Left renal pelvis (tissue), 4 donors: ENCODE data around the gene RFC3. TPM values are rescaled to one million over a fixed set of nuclear protein-coding genes. Genes with fewer than 3 reads are reported as not detected.
"Not testable (repeated sequence)": the region's sequence is repeated elsewhere in the genome, so short reads cannot be mapped to it uniquely, and the experiment has no call there.

Experiments used
- DNase-seq, 4 donors: peaks; one replicate each; pipeline ENCODE4 v3.0.0-alpha.2; 2013; ENCODE audit warnings: low read depth in 4 of 4, low spot score in 3 of 4
- polyA plus RNA-seq, 4 donors: library from polyadenylated mRNA; unstranded; fragments of 120-200 nt; gene quantifications; one replicate each; pipeline ENCODE4 v1.2.1, GENCODE V29; 2013; ENCODE audit not compliant: insufficient read length in 4 of 4

RFC3 gene
- polyA plus RNA-seq, 4 donors: 22.4 to 33.6 (median 25.0) TPM

DNA sequence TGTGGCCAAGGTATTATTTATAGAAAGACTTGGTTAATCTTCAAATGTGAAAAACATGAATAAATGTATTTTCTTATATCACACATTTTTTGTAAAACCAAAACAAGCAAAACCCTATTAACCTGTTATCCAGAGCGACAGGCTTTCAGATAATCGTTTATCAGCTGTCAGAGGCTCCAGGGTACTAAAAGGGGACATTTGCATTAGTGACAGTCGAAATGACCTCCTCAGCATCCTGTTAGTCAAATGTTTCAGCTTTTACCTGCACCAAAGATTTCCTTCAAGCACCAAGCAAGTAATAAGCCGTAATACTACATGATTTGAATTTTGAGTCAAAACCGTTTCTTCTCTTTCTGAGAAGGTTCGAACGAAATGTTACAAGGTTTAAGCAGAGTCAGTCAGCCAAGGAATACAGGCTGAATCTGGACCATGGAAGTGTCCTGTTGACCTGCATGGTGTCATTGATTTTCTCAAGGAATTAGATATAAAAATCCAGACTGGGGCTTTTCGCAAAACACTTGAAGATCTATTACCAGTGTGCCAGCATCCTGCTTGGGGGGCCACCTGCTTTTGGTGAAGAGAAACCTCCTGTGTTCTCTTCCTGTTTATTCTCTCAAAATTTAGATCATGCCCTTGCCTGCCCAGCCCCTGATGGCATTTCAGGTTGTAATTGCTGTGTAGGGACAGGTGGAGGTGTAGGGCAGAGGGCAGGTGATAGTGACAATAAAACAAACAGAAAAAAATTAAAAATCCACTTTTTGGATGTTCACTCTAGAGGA is 11.3 kb upstream of the RFC3 start:
- DNase-seq: no peak

DNA sequence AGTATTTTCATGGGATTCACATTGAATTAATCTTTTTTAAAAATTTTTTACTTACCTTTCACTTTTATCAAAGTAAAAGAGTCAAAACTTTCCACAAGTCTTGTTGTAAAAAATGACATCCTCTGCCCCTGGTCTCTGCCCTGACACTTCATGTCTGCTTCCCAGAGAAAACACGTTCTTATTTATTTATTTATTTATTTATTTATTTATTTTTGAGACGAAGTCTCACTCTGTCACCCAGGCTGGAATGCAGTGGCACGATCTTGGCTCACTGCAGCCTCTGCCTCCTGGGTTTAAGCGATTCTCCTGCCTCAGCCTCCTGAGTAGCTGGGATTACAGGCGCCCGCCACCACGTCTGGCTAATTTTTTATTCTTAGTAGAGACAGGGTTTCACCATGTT is 5.1 kb upstream of the RFC3 start:
- DNase-seq: not testable (repeated sequence)

DNA sequence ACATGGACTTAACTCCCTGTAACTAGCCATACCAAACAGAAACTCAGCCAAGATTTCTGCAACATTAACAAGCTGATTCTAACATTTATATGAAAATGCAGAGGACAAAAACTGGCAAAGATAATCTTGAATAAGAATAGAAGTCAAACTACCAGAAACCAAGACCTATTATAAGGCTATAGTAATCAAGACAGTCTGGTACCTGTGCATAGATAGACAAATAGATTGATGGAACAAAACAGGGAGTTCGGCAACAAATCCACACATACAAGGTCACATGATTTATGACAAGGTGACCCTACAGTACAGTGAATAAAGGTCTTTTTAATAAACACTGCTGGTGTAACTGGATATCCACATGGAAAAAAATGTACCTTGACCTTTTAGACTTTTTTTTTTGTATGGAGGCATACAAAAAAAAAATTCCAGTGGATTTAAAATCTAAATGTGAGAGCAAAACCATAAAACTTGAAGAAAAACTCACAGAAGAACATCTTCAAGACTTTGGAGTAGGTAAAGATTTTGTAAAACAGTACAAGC is 2.9 kb upstream of the RFC3 start:
- no peak for DNase-seq

DNA sequence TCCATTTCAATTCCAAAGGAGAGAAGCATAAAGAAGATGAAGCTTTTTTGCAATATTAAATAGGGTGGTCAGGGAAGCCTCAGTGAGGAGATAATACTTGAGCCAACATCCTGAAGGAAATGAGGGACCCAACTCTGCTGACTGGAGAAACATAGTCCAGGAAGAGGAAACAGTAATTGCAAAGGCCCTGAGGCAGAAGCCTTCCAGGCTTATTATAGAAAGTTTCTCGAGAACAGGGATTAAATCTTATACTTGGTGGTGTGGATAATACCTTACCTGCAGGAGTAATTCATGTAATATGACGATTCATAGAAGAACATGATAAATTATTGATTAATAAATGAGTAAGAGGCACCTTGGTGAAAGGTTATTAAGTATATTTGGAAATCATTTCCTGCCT is 1.0 kb upstream of the RFC3 start:
- no peak for DNase-seq

DNA sequence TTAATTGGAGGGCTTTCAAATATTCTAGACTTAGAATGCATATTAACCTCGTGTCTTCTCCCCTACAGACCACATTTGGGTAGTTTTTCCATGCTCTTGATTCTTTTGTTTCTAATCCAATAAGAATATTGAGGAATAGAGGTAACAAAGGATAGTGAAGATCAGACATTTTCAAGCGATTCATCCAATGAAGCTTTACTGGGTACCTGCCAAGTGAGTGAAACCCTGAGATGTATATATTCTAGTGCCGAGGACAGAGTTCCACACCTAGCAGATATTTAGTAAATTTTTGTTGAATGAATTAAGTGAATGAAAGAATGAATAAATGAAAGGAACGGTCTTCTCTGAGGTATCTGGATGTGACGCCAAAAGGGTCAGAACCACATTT is 442 bp upstream of the RFC3 start:
- DNase-seq: no peak

DNA sequence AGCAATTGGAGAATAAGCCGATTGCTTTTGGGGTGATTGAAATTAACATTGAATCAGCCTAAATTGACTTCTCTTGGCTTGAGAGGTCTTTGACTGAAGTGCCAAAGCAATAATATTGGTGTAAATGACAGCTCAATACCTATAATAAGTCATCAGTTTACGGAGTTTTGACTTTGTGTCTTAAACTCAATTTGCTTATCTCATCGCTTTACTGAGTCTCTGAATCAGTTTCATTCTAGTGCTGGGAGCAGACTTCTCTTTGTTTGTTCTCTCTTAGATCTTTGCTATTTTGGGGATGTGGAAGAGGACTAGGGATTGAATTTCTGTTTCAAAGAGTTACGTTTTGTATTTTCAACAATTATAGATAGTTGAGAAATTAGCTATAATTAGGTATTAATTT is 7.1 kb downstream of the RFC3 start:
- no peak for DNase-seq

DNA sequence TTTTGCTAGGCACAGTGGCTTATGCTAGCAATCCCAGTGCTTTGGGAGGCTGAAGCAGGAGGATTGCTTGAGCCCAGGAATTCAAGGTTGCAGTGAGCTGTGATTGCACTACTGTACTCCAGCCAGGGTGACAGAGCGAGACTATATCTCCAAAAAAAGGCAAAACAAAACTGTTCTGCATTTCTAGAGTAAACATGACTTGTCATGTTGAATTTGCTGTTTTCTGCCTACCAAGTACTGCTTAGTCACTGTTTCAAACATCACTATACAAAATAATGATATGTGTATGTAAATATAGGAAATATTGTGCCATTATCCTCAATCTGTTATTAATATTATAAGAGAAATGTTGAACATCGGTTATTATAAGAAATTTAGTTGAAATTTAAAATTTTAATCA is 9.2 kb downstream of the RFC3 start:
- no peak for DNase-seq

DNA sequence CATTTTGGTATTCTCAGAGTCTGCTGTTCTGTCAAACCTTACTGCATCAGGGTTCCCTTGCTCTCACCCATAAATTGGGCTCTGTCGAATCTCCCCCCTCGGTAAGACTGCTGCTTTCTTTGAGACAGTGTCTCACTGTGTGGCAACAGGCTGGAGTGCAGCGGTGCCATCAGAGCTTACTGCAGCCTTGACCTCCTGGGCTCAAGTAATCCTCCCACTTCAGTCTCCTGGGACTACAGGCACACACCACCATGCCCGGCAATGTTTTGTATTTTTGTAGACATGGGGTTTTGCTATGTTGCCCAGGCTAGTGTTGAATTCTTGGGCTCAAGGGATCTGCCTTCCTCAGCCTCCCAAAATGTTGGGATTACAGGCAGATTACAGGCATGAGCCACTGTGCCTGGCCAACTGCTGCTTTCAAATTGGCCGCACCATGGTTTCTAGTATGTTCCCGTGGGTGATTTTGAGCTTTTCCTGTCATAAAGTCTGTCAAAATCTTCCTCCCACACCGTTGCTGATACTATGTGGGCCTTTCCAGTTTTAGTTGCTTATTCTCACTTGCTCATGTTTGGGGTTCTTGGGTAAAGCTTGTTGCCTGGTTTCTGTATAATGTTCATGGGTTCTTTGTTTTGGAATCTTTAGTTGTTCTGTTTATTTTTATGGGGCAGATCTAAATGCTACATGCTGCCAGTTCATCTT is 10.6 kb downstream of the RFC3 start:
- DNase-seq: no peak

DNA sequence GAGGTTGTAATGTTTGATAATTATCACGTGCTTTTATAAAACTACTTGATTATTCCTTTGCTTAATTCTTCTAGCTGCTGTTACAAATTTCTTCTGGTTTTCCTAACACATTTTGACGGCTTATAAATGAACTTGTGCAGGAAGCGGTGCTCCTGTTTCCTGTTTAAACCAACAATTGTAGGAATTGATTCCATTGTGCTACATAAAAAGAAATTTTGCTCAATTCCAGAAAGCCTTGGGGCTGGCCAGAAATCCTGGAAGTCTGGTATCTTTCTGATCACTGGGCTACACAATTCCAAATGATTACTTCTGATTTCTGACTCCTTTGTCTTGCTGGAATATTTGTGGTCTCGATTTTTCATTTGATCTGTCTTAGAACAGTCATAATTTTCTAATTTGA is 14.9 kb downstream of the RFC3 start:
- DNase-seq: no peak

DNA sequence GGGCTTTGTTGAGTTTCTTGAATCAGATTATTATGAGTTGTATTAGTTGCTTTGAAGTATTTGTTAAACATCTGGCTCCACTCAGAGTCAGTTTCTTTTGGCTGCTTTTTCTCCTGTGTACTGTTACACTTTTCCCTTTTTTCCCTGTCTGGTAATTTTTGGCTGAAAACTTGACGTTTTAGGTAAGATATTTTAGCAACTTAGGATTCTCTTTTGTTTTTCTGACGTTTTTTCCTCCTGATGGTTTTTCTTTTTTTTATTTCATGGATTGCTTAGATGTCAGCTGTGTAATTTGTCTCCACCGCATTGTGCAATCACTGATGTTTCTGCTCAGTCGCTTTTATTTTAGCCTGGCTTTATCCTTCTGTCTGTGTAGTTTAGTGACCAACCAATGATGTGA is 20.7 kb downstream of the RFC3 start:
- DNase-seq: no peak

DNA sequence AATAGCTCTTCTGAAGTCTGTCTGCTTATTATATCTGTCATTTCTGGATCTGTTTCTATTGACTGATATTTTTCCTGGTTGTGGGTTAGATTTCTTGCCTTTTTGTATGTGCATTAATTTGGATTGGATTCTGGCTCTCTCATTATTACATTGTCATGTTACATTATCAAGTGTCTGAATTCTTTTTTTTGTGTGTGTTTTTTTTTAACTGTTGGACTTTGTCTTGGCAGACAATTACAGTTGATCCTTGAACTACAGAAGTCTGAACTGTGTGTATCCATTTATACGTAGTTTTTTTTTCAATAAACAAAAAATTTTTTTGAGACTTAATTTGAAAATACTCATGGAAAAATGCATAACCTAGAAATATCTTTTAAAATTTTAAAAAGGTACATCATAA is 22.5 kb downstream of the RFC3 start:
- no peak for DNase-seq

DNA sequence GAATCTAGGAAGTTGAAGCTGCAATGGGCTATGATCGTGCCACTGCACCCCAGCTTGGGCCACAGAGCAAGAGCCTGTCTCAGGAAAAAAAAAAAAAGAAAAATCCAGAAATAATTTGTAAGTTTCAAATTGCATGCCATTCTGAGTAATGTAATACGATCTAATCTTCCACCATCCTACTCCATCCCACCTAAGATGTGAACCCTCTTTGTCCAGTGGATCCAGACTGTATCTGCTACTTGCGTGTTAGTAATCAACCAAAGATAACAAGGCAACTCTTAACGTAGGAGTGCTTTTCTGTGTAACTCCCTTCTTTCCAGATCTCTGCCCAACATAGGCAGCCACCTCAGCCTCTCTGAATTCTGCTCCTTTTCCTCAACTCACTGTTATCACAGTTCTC is 24.3 kb downstream of the RFC3 start:
- DNase-seq: no peak

DNA sequence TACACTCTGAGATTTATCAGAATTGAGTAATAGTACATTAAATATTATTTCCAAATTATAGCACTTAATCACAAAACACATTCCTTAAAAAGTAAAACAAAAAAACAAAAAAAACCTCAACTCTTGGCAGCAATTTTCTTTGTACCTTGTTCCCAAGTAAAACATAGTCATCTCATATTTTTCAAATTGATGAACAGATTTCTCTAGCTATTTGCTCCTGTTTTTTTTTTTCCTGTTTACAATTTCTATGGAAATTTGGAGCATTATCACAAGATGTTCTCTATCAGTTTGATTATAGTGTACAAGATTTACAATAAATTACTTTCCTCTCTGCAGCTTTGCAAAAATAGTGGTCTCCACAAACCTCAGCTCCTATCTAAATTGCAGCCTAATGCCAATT is 25.0 kb downstream of the RFC3 start:
- DNase-seq: no peak

DNA sequence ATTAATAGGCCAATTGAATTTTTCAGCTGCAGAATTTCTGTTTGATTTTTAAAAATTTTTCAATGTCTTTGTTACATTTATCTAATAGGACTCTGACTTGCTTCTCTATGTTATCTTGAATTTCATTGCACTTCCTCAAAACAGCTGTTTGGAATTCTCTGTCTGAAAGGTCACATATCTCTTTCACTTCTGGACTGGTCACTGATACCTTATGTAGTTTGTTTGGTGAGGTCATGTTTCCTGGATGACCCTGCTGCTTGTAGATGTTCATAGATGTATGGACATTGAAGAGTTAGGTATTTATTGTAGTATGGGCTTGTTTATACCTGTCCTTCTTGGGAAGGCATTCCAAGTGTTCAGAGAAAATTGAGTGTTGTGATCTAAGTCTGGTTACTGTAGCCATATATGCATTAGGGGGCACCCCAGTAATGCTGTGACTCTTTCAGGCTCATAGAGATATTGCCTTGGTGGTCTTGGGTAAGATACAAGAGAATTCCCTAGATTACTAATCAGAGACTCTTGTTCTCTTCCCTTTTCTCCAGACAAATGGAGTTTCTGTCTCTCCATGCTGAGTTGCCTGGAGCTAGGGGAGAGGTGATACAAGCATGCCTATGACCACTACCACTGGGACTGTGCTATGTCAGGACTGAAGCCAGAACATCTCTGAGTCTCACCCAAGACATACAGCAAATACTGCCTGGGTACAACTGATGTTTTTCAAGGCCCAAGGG is 27.8 kb downstream of the RFC3 start:
- no peak for DNase-seq

DNA sequence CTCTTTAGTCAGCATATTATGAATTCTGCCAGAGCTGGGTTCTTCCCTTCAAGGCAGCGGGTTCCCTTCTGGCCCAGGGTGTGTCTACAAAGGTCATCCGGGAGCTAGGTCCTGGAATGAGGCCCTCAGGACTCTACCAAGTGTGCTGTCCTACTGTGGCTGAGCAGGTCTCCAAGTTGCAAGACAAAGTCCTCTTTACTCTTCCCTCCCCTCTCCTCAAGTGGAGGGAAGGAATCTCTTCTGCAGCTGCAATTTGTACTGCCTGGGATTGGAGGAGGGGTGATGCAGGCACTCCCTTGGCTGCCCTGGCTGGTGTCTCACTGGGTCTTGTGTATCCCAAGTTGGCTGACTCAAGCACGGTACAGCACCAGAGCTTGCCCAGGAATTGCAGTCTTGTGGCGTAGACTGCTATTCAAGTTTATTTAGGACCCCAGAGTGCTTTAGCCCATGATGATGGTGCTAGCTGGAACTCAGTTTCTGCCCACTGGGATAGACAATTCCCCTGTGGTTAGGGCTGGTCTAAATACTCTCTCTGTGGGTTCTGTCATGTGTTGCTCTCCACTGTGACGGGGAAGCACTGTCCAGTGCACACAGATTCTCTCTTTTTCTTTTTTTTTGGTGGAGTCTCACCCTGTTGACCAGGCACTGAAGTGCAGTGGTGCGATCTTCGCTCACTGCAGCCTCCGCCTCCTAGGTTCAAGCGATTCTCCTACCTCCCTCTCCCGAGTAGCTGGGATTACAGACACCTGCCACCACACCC is 28.5 kb downstream of the RFC3 start:
- no peak for DNase-seq

DNA sequence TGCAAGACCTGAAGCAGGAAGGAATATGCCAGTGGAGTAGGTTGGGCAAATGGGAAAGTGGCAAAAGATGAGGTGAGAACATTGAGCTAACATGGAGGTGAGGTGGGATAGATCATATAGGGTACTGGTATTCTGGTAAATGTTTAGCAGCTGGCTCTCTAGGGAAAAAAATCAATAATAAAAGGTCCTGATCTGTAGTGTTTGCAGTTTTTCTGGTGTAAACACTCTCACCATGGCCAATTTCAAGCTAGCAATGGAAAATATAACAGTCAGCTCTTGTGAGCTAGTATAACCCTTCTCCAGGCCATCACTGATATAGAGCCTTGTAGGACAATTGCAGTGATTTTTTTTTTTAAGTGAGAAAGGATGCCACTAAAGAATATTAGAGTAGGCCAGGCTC is 31.3 kb downstream of the RFC3 start:
- no peak for DNase-seq

DNA sequence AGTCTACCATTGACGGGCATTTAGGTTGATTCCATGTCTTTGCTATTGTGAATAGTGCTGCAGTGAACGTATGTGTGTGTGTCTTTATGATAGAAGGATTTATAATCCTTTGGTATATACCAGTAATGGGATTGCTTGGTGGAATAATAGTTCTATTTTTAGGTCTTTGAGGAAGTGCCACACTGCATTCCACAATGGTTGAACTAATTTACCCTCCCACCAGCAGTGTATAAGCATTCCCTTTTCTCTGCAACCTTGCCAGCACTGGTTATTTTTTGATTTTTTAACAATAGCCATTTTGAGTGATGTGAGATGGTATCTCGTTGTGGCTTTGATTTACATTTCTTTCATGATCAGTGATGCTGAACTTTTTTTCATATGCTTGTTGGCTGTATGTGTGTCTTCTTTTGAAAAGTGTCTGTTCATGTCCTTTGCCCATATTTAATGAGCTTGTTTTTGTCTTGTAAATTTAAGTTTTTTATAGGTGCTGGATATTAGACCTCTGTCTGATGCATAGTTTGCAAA is 37.5 kb downstream of the RFC3 start:
- DNase-seq: no peak

DNA sequence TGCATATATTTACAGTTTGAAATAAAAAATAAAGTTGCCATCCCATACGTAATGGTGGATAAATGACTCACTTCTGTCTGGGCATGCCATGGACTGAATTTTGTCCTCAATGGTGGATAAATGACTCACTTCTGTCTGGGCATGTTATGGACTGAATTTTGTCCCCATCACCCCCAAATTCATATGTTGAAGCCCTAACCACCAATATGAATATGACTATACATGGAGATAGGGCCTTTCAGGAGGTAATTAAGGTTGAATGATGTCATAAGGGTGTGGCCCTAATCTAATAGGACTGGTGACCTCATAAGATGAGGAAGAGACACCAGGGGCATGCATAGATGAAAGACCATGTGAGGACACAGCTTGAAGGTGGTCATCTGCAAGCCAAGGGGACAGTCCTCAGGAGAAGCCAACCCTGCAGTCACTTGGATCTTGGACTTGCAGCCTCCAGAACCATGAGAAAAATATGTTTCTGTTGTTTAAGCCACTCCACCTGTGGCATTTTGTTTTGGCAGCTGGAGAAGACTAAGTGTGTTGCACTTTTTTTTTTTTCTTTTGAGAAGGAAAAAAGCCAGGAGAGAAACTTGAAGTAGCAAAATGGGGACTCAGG is 41.8 kb downstream of the RFC3 start:
- no peak for DNase-seq

DNA sequence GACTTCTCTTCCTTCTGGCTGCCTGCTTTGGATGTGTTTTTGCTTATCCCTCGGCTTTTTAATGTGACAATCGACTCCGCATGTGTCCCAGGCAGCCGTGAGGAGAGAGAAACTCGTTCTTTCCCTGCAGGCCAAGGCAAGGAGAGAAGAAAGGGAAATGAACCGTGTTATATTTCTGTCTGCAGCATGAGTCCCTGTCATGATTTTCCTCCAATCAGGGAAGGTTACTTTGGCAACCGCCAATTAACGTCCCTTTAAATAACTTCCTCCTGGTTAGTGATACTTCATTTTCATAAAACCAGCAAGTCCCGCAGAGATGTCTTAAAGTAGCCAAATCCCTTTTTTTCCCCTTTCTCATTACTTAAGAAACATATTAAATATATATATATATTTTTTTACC is 42.6 kb downstream of the RFC3 start:
- DNase-seq: no peak

DNA sequence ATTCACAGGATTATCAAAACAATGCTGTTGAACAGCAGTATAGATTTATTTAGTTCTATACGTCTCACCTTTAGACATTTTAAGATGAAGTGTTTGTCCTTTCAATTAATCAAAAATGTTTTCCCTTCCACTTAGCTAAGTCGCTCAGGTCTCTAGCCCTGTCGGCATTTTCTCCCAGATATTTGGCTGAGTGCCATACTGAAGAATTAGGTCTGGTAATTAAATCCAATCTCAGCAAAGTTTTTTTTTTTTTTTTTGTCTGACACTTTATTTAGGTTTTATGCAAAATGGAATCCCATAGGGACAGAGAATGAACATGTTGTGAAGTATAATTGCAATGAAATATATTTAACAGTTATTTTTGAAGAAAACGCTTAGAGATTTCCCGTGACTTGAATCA is 44.1 kb downstream of the RFC3 start:
- no peak for DNase-seq
